ENCODE measurements around the gene CR1L. TPM values are rescaled to one million over a fixed set of nuclear protein-coding genes. Genes with fewer than 3 reads are reported as not detected.

Gene CR1L
- total and polyA plus RNA-seq, 9 of the 15 experiments (the other 6 are each of a cell fraction or from before 2014, with no cell fraction given), result 10.1 to 74.8 (median 34.3) TPM

DNA sequence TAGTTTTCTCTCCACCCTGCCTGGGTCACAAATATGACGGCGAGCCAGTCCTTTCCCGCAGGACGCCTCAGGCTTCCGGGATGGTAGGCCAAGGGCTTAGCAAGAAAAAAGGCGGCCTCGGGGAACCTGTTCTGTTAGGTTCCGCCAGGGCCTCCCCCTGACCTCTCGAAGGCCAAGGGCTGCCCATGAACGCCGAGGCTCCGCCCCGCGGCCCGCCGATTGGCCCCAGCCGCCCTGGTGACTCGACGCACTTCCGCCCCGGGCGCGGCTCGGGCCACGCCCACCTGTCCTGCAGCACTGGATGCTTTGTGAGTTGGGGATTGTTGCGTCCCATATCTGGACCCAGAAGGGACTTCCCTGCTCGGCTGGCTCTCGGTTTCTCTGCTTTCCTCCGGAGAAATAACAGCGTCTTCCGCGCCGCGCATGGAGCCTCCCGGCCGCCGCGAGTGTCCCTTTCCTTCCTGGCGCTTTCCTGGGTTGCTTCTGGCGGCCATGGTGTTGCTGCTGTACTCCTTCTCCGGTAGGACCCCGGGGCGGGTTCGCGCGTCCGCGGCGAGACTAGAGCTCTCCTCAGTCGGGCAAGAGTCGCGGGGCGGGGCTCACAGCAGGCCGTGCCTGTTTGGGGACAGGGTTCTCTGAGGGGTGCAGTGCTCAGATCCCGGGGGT is 107.0 kb downstream of the CR1L start, which contains the start of gene CD46 (continued):
- TF ChIP-seq, protein P1, sequence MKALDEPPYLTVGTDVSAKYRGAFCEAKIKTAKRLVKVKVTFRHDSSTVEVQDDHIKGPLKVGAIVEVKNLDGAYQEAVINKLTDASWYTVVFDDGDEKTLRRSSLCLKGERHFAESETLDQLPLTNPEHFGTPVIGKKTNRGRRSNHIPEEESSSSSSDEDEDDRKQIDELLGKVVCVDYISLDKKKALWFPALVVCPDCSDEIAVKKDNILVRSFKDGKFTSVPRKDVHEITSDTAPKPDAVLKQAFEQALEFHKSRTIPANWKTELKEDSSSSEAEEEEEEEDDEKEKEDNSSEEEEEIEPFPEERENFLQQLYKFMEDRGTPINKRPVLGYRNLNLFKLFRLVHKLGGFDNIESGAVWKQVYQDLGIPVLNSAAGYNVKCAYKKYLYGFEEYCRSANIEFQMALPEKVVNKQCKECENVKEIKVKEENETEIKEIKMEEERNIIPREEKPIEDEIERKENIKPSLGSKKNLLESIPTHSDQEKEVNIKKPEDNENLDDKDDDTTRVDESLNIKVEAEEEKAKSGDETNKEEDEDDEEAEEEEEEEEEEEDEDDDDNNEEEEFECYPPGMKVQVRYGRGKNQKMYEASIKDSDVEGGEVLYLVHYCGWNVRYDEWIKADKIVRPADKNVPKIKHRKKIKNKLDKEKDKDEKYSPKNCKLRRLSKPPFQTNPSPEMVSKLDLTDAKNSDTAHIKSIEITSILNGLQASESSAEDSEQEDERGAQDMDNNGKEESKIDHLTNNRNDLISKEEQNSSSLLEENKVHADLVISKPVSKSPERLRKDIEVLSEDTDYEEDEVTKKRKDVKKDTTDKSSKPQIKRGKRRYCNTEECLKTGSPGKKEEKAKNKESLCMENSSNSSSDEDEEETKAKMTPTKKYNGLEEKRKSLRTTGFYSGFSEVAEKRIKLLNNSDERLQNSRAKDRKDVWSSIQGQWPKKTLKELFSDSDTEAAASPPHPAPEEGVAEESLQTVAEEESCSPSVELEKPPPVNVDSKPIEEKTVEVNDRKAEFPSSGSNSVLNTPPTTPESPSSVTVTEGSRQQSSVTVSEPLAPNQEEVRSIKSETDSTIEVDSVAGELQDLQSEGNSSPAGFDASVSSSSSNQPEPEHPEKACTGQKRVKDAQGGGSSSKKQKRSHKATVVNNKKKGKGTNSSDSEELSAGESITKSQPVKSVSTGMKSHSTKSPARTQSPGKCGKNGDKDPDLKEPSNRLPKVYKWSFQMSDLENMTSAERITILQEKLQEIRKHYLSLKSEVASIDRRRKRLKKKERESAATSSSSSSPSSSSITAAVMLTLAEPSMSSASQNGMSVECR (CRISPR knock-in tag; IDR thresholded peaks at IDR 0.05), result peak; percentile 90
- TF ChIP-seq ZC3H11A (IDR thresholded peaks at IDR 0.05; ENCODE audit: low read depth, low read length), result no peak
- TF ChIP-seq HNRNPUL1 (IDR thresholded peaks at IDR 0.05; ENCODE audit: low read length), result no peak
- TF ChIP-seq, protein P2, sequence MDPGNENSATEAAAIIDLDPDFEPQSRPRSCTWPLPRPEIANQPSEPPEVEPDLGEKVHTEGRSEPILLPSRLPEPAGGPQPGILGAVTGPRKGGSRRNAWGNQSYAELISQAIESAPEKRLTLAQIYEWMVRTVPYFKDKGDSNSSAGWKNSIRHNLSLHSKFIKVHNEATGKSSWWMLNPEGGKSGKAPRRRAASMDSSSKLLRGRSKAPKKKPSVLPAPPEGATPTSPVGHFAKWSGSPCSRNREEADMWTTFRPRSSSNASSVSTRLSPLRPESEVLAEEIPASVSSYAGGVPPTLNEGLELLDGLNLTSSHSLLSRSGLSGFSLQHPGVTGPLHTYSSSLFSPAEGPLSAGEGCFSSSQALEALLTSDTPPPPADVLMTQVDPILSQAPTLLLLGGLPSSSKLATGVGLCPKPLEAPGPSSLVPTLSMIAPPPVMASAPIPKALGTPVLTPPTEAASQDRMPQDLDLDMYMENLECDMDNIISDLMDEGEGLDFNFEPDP (CRISPR knock-in tag; IDR thresholded peaks at IDR 0.05), result no peak
- TF ChIP-seq E2F5 (CRISPR knock-in tag; IDR thresholded peaks at IDR 0.05), result no peak
- TF ChIP-seq CC2D1A (IDR thresholded peaks at IDR 0.05), result no peak
- TF ChIP-seq E2F3 (CRISPR knock-in tag; IDR thresholded peaks at IDR 0.05), result no peak; the same call in none of the 2 replicates
- no peak for TF ChIP-seq ZBTB8A (IDR thresholded peaks at IDR 0.05; ENCODE audit: partially characterized antibody)
- no peak for TF ChIP-seq MEF2A (IDR thresholded peaks at IDR 0.05; ENCODE audit: control insufficient read depth, low read depth, low read length)
- no peak for TF ChIP-seq ZNF184 (CRISPR knock-in tag; IDR thresholded peaks at IDR 0.05)
- TF ChIP-seq, protein P3, sequence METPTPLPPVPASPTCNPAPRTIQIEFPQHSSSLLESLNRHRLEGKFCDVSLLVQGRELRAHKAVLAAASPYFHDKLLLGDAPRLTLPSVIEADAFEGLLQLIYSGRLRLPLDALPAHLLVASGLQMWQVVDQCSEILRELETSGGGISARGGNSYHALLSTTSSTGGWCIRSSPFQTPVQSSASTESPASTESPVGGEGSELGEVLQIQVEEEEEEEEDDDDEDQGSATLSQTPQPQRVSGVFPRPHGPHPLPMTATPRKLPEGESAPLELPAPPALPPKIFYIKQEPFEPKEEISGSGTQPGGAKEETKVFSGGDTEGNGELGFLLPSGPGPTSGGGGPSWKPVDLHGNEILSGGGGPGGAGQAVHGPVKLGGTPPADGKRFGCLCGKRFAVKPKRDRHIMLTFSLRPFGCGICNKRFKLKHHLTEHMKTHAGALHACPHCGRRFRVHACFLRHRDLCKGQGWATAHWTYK (CRISPR knock-in tag; IDR thresholded peaks at IDR 0.05), result peak; percentile 63; the same call in 1 of the 2 replicates
- TF ChIP-seq, protein P4, sequence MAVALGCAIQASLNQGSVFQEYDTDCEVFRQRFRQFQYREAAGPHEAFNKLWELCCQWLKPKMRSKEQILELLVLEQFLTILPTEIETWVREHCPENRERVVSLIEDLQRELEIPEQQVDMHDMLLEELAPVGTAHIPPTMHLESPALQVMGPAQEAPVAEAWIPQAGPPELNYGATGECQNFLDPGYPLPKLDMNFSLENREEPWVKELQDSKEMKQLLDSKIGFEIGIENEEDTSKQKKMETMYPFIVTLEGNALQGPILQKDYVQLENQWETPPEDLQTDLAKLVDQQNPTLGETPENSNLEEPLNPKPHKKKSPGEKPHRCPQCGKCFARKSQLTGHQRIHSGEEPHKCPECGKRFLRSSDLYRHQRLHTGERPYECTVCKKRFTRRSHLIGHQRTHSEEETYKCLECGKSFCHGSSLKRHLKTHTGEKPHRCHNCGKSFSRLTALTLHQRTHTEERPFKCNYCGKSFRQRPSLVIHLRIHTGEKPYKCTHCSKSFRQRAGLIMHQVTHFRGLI (CRISPR knock-in tag; IDR thresholded peaks at IDR 0.05), result no peak
- peak in 1 of 2 experiments; percentile 83; a peak in 2 of 3 replicates for TF ChIP-seq CBX3 (IDR thresholded peaks at IDR 0.05; ENCODE audit: borderline replicate concordance in 1 of 2, low read length in 2 of 2)
- peak; percentile 68 to 85 for TF ChIP-seq MNT (conservative IDR thresholded peaks at IDR 0.05)
- peak; percentile 59 for TF ChIP-seq TAF7 (tag; IDR thresholded peaks at IDR 0.05)
- TF ChIP-seq POLR3G (IDR thresholded peaks at IDR 0.05; ENCODE audit: extremely low read depth, insufficient read length, insufficient replicate concordance), result no peak

Data from K562 (cell line).